22Rv1 (cell line): ENCODE data around the gene ADAMTS2.

Experiments used
- ZFX ChIP-seq: fragments of 450-650 bp; IDR thresholded peaks from 2 replicates; pipeline ENCODE4 v1.6.1; 2017; ENCODE audit warnings: antibody characterized with exemption, borderline replicate concordance
- TF ChIP-seq, protein P1 (sequence below): fragments of 450-650 bp; IDR thresholded peaks from 2 replicates; pipeline ENCODE4 v1.5.1; 2017; ENCODE audit warnings: mild to moderate bottlenecking

DNA sequence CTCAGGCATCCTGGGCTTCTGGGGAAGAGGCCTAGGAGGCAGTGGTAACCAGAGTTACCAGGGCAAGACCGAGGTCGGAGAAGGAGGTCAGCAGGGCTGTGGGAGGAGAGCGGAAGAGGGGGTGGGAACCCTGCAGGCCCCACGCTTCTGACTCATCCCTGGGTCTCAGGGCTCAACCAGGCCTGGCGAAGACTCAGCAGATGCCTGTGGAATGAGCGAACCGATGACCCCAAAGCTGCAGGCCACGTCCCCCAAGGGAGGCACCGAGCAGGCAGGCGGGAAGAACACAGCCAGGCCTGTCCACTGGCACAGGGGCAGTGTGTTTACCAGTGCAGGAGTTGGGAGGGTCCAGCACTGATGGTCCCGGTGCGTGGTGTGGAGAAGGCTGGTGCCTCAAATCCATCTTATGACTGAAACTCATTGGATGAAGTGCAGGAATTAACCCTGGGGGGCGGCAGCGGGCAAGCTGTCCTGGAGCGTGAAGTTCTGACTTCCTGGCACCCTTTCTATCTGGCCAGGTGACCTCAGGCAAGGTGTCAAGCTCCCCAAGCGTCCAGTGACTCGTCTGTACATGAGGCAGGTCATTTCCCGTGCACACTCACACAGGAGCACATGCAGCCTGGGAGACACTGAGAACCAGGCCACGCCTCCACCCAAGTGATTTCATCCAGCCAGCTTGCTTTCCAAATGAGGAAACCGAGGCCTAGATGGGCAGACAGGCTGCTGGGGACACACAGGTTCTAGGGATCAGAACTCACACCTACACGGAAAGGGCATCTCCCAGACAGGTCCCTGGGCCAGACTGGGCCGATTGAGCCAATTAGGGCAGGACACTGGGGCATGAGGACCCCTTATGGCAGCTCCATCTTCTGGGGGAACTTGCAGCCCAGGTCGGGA lies 69.1 kb downstream of the ADAMTS2 start:
- TF ChIP-seq, protein P1, sequence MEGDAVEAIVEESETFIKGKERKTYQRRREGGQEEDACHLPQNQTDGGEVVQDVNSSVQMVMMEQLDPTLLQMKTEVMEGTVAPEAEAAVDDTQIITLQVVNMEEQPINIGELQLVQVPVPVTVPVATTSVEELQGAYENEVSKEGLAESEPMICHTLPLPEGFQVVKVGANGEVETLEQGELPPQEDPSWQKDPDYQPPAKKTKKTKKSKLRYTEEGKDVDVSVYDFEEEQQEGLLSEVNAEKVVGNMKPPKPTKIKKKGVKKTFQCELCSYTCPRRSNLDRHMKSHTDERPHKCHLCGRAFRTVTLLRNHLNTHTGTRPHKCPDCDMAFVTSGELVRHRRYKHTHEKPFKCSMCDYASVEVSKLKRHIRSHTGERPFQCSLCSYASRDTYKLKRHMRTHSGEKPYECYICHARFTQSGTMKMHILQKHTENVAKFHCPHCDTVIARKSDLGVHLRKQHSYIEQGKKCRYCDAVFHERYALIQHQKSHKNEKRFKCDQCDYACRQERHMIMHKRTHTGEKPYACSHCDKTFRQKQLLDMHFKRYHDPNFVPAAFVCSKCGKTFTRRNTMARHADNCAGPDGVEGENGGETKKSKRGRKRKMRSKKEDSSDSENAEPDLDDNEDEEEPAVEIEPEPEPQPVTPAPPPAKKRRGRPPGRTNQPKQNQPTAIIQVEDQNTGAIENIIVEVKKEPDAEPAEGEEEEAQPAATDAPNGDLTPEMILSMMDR, result no peak
- no peak for TF ChIP-seq ZFX
